ENCODE data around the gene GPR151.

- TF ChIP-seq CTCF (conservative IDR thresholded peaks at IDR 0.05; ENCODE audit: low read length) (no peak), EZH2phosphoT487 (IDR thresholded peaks at IDR 0.05; ENCODE audit: borderline replicate concordance, low read depth, low read length) (no peak)
Measured at GRCh38 chr5:146533882-146534281, 17.9 kb upstream of the GPR151 start.

Measured in OCI-LY7 (cell line).